ENCODE results near the gene KRTAP5-7.

Gene KRTAP5-7

DNA sequence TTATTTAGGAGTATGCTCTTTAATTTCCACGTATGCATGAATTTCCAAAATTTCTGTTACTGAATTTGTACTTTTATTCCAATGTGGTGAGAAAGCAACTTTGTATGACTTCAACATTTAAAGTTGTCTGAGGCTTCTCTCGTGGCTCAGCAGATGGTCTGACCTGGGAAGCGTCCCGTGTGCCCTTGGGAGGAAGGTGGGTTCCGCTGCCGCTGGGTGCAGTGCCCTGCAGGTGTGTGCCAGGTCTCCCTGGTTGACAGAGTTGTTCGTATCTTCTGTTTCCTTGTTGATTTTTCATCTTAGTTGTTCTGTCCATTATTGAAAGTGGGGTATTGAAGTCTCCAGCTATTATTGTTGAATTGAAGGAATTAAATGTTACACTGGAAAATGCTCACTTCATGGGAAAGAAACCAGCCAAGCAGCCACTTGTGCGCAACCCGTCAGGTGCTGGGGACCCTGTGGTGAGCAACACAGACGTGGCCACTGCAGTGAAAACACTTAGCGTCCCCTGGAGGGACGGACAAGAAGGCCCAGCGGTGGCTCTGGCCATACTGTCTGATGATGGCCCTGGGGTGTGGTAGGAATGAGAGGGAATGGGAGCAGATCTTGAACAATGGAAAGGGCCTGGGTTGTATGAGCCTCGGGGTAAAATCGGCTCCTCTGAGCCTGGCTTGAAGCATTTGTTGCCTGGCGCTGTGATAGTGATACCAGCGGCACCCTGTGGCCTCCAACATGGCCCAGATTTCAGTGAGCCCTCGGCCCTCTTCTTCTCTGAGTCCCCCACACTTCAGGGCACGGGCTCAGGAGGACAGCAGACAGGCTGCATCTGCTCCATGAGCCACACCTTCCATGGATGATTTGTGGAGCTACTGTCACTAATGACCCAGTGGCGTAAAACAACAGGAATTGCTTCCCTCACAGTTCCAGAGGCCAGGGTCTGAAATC lies 31.5 kb upstream of the KRTAP5-7 start:
- DNase-seq (ENCODE audit: low read depth in 3 of 3), result no peak

DNA sequence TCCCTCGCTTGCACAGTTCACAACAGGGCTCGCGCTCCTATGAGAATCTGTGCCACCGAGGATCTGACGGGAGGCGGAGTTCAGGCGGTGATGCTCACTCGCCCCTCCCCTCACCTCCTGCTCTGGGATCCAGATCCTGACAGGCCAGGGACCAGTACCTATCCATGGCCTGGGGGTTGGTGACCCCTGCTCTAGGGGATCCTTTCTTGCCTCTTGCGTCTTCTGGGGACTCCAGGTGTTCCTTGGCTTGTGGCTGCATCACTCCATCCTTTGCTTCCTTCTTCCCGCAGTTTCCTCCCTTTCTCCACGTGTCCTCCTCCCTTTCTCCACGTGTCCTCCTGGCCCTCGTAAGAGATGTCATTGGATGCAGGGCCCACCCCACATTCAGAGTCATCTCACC lies 30.6 kb upstream of the KRTAP5-7 start:
- no peak for DNase-seq (ENCODE audit: low read depth in 3 of 3)

DNA sequence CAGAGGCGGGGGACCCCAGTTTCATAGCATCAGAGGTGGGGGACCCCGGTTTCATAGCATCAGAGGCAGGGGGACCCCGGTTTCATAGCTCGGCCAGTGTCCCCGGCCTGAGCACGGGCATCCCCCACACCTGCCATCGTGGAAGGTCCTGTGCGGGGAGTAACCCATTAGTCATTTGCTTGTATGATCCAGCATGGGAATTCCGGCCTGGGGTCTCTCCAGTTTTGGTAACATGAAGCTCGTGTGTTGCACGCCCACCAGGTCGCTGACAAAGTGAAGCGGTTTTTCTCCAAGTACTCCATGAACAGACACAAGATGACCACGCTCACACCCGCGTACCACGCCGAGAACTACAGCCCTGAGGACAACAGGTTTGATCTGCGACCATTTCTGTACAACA lies 29.0 kb upstream of the KRTAP5-7 start:
- DNase-seq (ENCODE audit: low read depth in 3 of 3), result no peak

DNA sequence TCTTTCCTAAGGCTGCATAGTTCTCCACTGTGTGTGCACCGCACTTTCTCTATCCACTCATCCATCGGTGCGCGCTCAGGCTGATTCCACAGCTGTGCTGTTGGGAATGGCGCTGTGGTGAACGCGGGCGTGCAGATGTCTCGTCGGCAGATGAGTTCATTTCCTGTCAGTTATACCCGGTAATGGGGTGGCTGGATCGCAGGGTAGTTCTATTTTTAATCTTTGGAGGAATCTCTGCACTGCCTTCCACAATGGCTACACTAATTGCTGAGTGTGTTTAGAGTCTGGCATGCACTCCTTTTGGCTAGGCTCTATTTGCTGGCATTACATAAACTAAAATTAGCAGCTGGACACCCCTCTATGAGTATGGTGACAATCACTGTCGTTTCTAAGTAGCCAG lies 27.9 kb upstream of the KRTAP5-7 start:
- no peak for DNase-seq (ENCODE audit: low read depth in 3 of 3)

DNA sequence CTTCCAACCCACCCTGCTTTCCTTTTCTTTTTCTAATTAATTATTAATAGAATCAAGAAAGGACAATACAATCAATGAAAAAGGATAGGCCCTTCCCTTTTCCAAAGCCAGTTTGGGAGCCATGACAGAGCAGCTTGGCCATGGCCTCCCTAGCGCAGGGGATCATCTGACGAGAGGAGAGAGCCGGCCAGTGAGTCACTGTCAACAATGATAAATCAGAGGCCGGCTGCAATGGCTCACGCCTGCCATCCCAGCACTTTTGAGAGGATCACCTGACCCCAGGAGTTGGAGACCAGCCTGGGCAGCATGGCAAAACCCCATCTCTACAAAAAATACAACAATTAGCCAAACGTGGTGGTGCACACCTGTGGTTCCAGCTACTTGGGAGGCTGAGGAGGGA lies 27.5 kb upstream of the KRTAP5-7 start:
- DNase-seq (ENCODE audit: low read depth in 3 of 3), result no peak

DNA sequence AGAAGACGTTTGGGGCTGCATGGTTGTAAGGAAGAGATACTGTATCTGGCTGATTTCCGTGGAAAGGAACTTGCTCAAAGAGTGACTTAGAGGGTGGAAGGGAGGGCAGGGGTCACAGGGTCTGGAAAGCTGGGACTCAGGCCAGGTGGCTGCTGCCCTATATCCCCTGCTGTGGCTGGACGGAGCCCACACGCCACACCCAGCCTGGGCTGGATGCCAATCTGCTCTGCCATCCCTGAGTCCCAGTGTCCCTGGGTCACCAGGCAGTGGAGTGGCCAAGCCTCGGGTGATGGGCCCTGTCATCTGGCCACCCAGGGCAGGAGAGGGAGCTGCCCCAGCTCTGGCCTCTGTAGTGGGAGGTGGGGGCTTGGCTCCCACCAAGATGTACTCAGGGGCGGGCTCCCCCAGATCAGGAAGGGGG lies 26.5 kb upstream of the KRTAP5-7 start:
- DNase-seq (ENCODE audit: low read depth in 3 of 3), result no peak

DNA sequence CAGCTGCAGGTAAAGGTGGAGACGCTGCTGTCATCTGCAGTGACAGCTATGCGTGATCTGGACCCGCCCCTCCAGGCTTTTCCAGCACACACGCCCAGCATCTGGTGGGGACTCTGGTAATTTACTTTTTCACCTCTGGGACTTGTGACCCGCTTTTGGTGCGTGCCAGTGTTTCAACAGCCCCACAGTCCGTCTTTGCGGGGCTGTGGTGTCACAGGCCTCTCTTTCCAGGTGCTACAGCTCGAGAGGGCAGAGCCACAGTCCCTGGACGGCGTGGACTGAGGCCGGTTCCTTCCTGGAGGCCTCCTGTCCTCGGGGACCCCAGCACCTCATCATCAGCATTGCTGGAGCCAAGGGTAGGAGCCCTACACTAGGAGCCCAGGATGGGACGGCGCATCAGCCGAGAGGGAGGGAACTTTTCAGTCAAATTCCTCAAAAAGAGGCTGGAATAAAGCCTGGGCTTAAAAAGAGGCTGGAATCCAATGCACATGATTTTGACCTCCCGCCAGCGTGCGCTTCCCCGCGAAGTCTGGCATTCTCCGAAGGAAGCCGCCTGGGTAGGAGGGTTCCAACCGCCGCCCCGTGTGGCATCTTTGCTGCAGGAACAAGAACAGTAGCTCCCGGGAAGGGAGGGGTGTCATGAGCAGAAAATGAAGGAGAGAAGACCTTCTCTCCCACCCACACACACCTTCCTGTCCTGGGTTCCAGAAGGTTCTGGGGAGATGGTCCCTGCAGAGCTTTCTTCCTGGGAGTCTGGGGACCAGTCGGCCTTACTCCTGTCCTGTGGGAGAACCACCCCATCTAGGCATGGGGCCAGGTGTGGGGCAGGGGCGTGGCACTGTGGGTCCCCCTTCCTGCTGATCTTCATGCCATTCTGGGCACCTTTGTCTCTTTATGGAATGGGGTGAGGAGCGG lies 25.7 kb upstream of the KRTAP5-7 start:
- no peak for DNase-seq (ENCODE audit: low read depth in 3 of 3)

DNA sequence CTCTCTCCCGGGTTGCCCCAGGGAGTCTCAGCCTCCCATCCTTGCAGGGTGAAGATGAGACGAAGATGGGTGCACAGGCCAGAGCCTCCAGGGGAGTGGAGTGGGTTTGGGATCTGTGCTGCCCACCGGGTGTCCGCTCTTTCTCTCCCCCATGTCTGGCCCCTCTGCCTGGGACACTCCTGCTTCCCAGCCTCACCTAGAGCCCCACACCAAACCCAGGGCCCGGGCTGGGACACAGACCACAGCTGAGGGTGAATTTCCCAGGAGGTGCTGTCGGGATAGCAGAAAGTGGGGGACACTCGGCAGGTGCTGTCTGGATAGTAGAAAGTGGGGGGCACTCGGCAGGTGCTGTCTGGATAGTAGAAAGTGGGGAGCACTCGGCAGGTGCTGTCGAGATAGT lies 25.0 kb upstream of the KRTAP5-7 start:
- no peak for DNase-seq (ENCODE audit: low read depth in 3 of 3)

DNA sequence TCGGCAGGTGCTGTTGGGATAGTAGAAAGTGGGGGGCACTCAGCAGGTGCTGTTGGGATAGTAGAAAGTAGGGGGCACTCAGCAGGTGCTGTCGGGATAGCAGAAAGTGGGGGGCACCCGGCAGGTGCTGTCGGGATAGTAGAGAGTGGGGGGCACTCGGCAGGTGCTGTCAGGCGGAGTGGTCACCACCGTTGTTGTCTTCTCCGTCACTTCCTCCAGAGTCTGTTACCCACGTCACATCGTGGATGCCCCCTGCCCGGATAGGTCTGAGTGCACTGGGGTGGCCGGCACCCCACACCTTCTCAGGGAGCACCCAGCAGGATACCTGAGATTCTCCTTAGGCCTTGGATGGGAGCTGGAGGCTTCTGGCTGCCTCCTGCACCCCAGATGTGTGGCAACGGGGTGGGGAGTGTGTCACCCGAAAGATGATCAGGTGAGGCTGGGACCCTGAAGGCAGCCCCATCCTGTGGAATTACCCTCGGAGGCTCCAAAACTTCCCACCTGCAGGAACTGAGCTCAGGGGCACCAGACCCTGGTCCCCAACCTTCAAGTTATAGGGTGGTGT lies 24.1 kb upstream of the KRTAP5-7 start:
- no peak for DNase-seq (ENCODE audit: low read depth in 3 of 3)

DNA sequence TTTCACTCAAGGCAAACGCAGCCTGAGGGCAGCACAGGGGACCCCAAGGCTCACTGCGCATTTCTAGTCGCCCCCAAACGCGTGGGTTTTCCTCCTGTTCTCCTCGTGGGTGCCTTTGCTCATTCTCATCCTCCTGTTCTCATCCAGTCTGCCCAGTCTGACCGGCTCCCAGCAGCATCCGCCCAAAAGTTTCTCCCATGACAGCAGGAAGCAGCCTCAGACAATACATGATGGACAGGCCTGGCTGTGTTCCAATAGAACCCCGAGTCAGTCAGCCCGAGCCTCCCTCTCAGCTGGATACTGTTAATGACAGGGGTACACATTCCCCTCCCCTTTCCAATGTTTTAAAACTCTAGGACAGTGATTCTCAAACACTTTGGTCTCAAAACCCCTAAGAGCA lies 22.5 kb upstream of the KRTAP5-7 start:
- no peak for DNase-seq (ENCODE audit: low read depth in 3 of 3)

DNA sequence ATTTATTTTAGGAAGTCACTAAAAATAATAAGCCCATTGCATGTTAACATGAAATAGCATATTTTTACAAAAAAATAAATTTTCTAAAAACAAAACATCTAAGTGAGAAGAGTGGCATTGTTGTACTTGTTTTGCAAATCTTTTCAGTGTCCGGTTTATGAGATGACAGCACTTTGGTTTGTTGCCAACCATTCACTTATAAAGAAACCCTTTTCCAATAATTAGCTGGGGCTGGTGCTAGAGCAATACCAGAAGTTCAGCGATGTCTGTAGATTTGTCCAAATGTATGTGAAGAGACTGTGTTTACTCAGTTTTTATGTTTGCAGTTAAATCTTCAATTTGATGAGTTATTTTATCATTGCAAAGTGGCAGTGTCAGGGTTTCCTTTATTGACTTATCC lies 22.1 kb upstream of the KRTAP5-7 start:
- DNase-seq (ENCODE audit: low read depth in 3 of 3), result no peak

DNA sequence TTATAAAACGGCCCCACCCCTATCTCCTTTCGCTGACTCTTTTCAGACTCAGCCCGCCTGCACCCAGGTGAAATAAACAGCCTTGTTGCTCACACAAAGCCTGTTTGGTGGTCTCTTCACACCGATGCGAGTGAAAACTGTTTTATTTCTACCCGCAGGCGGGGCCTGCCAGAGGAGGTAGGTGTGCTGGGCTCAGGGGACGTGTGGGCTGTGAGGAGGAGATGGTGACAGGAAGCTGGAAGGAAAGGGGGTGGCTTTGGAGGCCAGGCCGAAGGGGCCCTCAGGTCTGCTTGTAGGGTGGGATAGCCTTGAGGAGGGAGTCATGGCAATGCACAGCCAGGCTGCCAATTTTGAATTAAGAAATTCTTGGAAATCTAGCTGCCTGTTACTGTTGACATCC lies 21.3 kb upstream of the KRTAP5-7 start:
- no peak for DNase-seq (ENCODE audit: low read depth in 3 of 3)

DNA sequence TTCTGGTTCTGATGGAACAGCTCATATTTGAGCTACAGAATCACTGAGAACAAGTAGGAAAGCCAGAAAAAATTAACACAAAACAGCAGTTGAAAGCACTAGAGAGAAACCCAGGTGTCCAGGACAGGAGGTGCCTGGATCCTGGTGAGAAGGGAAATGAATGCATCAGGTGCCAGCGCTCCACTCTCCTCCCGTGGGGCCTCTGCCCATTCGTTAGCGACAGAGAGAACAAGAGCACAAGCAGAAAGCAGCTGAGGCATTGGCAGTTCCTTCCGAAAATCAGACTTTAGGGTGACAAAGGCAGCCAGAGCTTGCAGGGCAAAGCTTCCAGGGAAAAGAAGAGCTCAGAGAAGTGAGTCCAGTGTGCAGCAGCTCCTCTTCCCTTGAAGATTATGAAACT lies 20.0 kb upstream of the KRTAP5-7 start:
- no peak for DNase-seq (ENCODE audit: low read depth in 3 of 3)

DNA sequence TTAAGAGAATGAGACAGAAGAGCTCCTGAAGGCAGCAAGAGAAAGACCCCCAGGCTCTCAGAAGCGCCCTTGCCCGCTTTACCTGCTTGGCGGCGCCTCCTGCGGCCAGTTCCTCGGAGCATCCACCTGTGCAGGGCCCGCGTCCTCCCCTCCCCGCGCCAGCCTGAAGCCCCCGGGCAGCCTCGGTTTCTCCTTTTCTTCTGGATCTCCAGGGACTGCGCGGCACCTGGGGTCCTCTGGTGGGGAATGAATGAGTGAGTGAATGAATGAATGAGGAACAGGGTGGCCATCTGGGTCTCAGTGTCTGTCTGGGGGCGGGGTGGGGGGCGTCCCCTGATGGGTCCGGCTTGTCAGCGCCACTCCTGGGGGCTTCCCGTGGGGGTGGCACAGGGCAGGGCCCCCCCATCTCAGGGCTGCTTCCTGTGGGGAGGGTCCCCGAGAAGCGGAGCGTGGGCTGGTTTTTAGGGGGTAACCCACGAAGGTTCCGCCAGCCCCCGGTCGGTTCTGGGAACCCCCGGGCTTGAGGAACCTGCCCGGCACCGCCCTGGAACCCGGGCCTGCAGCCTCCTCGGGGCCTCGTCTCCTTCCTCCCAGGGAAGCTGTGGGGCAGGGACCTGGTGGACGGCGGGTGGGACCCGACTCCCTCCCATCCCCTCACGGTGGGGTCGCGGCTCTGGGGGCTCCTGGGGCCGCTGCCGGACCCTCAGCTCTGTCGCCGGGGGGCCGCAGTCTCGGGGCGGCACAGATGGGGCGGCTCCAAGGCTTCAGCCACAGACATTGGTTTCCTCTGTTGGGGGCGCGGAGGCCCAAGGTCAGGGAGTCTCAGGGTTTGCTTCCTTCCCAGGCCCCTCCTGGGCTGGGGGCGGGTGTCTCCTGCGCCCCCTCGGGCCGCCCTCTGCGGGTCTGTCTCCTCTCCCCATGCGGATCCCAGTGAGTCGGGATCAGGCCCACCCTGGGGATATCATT lies 8.3 kb upstream of the KRTAP5-7 start:
- no peak for DNase-seq (ENCODE audit: low read depth in 3 of 3)

DNA sequence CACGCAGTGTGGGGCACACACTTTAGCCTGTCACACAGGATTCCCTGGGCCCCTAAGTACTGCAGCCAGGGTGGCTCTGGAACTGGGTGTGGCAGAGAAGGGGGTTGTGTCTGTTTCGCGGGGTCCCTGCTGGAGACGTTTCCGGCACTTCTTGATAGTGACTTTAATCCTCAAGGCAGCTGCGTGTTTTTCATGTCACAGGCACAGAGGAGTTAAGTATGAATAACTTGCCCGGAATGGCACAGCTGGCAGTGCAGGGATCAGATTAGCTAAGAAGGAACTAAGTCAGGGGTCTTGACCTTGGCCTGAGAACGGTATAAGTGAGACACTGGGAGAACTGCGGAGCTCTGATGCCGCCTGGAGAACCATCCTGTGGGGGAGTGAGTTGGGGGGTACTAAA lies 7.5 kb upstream of the KRTAP5-7 start:
- DNase-seq (ENCODE audit: low read depth in 3 of 3), result no peak

DNA sequence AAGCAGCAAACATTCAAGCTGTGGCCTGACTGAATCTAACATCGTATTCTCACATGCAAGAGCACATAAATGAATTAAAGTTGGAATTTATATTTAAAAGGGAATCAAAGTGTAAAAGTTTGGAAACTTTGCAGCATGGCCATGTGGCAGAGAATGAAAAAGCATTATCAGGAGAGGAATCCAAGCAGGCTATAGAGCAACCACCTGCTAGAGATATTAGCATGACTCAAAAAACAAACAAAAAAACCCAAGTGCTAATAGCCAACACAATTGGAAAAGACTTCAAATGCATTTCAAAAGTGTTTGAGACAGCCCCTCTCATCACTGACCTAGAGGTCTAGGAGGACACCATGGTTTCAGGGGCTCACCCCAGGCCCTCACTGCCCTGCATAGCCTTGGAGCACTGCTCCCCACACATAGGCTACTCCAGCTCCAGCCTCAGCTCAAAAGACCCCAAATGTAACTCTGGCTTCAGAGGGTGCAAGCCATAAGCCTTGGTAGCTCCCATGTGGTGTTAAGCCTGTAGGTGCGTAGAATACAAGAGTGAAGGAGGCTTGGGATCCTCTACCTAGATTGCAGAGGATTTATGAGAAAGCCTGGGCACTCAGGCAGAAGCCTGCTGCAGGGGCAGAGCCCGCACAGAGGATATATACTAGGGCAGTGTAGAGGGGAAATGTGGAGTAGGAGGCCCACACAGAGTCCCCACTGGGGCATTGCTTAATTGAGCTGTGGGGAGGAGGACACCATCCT lies 1.7 kb upstream of the KRTAP5-7 start:
- no peak for DNase-seq (ENCODE audit: low read depth in 3 of 3)

DNA sequence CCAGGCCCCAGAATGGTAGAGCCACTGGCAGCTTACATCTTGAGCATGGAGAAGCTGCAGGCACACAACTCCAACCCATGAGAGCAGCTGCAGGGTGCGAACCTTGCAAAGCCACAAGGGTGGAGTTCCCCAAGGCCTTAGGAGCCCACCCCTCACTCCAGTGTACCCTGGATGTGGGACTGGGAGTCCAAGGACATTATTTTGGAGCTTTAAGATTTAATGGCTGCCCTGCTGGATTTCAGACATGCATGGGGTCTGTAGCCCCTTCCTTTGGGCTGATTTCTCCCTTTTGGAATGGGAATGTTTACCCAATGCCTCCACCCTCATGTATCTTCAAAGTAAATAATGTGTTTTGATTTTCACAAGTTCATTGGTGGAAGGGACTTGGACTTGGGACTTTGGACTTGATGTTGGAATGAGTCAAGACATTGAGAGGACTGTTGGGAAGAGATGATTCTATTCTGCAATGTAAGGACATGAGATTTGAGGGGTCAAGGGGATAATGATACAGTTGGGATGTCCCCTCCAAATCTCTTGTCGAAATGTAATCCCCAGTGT lies 1.1 kb upstream of the KRTAP5-7 start:
- DNase-seq (ENCODE audit: low read depth in 3 of 3), result no peak

DNA sequence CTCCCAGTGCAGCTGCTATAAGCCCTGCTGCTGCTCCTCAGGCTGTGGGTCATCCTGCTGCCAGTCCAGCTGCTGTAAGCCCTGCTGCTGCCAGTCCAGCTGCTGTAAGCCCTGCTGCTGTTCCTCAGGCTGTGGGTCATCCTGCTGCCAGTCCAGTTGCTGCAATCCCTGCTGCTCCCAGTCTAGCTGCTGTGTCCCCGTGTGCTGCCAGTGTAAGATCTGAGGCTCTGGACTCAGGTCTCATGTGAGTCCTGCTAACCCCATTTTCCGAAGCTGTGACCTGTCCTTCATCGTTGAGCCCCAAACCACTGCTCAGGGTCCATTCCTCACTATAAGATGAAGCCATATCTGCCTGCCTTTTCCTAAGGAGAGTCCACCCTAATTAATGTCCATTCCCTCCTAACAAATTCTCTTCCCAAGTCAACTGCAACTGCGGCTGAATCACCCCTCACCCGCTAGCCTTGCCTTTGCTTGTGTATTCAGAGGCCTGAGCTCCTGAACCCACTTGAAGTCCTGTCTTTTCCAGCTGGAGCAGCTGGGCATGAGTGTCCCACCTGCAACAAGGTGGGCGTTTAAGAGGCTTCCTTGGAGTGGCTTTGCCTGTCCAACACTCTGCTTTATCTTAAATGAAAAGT lies 626 bp downstream of the KRTAP5-7 start:
- no peak for DNase-seq (ENCODE audit: low read depth in 3 of 3)

DNA sequence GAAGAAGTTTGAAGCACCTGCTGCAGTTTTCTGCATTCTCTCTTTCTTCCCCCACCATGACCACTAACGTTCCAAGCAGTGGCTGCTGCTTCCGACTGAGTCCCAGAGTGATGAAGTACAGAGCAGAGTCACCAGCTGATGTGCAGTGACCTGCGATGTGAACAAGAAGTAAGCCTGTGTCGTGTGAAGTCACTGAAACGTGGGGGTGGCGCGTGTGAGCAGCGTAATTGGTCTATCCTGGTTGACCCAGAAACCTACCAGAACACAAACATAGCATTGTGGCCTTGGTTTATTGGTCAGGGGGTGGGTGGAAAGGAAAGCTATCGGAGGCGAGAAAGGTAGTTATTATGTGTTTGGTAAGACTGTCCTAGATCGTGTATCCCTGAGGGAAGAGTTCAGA lies 3.5 kb downstream of the KRTAP5-7 start:
- DNase-seq (ENCODE audit: low read depth in 3 of 3), result no peak

Measured in stimulated activated CD4-positive, alpha-beta T cell treated with anti-CD3 and anti-CD28 coated beads, TNF-alpha, amount 100 ng/mL, for 24 hours (primary cell).